Right lobe of liver (tissue), 4 donors: ENCODE results near the gene ATP12A.

Experiments
- CTCF ChIP-seq, 4 donors: fragments of 200-600 bp in 3 of 4; fragments of 450-650 bp in 1 of 4; IDR thresholded peaks; one replicate each; pipeline versions ENCODE4 v1.5.1 to v1.8.0; 2016 to 2022; ENCODE audit warnings: antibody characterized with exemption in 4 of 4, mild to moderate bottlenecking in 2 of 4
- POLR2A ChIP-seq: fragments of 450-650 bp; IDR thresholded peaks from one replicate; pipeline ENCODE4 v1.6.1; 2017; ENCODE audit warnings: antibody characterized with exemption, mild to moderate bottlenecking
- donor health status: DM: no; HTN: no; CAD: no.
- donor health status: DM: no; HTN: no; CAD: no.
- donor health status: DM: no; HTN: yes; CAD: no.

GRCh38 chr13:24716011-24716410 lies 35.8 kb downstream of the ATP12A start:
- TF ChIP-seq CTCF (IDR thresholded peaks at IDR 0.05) (no peak), POLR2A (no peak)
